ENCODE results near the gene BMPR1A.

- TF ChIP-seq CTCF (IDR thresholded peaks at IDR 0.05) (no peak), POLR2A (IDR thresholded peaks at IDR 0.05) (no peak)
Measured at GRCh38 chr10:86708068-86708782, 48.2 kb upstream of the BMPR1A start.

Data from body of pancreas (tissue), 4 donors.